Esophagus muscularis mucosa (tissue), 3 donors: ENCODE measurements around the gene AP3S2.

ENCODE experiments used
- POLR2A ChIP-seq: fragments of 450-650 bp; IDR thresholded peaks from one replicate; pipeline ENCODE4 v1.6.1; 2017; ENCODE audit warnings: antibody characterized with exemption, moderate library complexity, mild to moderate bottlenecking, low read depth
- POLR2AphosphoS5 ChIP-seq, 2 donors: sonication (generic); formaldehyde crosslinking; IDR thresholded peaks; one replicate each; pipeline ENCODE4 v1.6.1; 2017; ENCODE audit warnings: antibody characterized with exemption in 2 of 2
- TF ChIP-seq, protein P1 (sequence below), 3 experiments: fragments of 200-600 bp in 2 of 3; fragments of 450-650 bp in 1 of 3; sonication (generic) in 2 of 3; IDR thresholded peaks; one replicate each; pipeline ENCODE4 v1.5.1; 2017 to 2019; ENCODE audit warnings: antibody characterized with exemption in 3 of 3, mild to moderate bottlenecking in 2 of 3, moderate library complexity in 1 of 3

DNA sequence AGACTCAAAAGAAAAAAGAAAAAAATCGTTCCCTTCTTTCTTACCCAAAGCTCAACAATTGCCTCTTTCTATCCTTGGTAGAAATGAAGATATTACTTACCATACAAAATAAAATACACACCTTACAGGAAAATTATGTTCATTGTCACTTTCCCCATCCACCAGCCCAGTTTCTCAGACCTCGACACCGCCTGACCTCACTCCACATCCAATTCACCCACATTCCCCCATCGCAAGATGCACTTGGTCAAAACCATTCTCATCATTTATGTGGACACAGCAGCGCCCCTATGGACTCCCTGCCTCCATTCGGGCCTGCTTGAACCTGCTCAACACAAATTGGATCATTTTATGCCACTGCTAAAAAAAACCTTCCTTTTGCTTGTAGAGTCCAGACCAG is 86.1 kb downstream of the AP3S2 start:
- TF ChIP-seq POLR2A: no peak
- TF ChIP-seq, protein P1, sequence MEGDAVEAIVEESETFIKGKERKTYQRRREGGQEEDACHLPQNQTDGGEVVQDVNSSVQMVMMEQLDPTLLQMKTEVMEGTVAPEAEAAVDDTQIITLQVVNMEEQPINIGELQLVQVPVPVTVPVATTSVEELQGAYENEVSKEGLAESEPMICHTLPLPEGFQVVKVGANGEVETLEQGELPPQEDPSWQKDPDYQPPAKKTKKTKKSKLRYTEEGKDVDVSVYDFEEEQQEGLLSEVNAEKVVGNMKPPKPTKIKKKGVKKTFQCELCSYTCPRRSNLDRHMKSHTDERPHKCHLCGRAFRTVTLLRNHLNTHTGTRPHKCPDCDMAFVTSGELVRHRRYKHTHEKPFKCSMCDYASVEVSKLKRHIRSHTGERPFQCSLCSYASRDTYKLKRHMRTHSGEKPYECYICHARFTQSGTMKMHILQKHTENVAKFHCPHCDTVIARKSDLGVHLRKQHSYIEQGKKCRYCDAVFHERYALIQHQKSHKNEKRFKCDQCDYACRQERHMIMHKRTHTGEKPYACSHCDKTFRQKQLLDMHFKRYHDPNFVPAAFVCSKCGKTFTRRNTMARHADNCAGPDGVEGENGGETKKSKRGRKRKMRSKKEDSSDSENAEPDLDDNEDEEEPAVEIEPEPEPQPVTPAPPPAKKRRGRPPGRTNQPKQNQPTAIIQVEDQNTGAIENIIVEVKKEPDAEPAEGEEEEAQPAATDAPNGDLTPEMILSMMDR (IDR thresholded peaks at IDR 0.05): no peak
- no peak for TF ChIP-seq POLR2AphosphoS5 (IDR thresholded peaks at IDR 0.05)
